ACHN (cell line): ENCODE measurements around the gene KDM5B.

Experiments used
- DNase-seq: peaks from one replicate; pipeline ENCODE4 v3.0.0-alpha.2; 2015
- in situ Hi-C: cut with HindIII; loops from 2 replicates; pipeline ENCODE4 v1.10.0; 2017; ENCODE audit warnings: low sequenced_read_pairs, low pct_ligation_motif_present, low pct_unique_long_range_greater_than_20kb

KDM5B gene

DNA sequence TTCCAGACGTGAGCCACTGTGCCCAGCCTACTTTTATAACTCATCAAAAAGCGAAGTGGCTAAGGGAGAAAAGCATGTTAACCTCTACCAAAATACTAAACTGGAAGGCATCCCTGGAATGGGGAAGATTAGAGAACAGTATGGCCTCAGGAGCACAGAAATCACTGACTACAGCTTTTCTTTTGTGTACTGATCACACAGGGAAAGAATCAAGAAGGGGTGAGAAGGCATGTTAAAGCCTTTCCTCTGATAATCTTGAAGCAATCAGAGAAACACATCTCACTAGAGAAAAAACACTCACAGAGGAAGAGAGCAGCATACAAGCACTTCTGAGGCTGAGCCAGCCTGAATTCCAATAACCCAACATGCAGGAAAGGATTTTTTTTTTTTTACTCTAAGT, 13.2 kb upstream of the KDM5B start:
- in situ Hi-C loops: no loop called here
- DNase-seq: no peak

- in situ Hi-C loops: no loop called here
- DNase-seq: no peak
Measured at GRCh38 chr1:202818819-202819218, 10.6 kb upstream of the KDM5B start.

- in situ Hi-C loops: no loop called here
- no peak for DNase-seq
Measured at GRCh38 chr1:202815120-202815519, 6.9 kb upstream of the KDM5B start.

DNA sequence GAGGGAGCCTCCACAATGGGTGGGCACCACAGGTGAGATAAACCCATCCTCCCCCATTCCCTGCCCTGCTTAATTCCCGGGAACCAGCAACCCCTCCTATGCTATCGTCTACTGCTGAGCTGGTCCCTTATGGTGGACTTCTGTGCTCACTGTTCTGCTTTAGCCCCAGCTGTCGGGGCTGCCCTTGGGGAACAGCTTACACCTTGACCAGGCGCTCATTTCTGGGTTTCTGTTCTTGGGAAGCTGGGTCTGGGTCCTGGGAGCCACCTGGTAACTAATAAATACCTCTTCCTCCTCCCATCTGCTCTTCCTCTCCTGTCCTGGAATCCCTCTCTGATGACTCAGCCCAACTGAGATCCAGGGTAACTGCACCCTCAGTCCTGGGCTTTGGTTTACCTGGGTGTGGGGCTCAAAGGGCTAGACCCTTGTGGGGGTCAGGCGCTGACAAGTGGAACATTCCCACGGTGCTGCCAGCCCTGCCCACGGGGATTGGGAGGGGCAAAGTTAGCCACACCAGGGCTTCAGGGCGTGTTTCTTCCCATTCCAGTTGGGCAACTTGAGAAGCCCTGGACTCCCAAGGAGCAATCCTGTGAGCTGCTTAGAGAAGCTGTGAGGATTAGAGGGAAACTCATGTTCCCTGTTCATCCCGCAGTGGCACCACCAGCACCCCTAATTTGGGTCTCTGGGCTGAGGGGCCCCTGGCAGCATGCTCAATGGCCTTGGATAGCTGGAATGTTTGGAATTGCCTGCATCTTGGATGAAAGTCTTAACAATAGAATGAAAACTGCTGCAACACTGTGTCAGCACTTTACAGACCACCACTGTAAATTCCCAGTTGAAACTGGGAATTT, 4.2 kb upstream of the KDM5B start:
- in situ Hi-C loops: no loop called here
- no peak for DNase-seq

DNA sequence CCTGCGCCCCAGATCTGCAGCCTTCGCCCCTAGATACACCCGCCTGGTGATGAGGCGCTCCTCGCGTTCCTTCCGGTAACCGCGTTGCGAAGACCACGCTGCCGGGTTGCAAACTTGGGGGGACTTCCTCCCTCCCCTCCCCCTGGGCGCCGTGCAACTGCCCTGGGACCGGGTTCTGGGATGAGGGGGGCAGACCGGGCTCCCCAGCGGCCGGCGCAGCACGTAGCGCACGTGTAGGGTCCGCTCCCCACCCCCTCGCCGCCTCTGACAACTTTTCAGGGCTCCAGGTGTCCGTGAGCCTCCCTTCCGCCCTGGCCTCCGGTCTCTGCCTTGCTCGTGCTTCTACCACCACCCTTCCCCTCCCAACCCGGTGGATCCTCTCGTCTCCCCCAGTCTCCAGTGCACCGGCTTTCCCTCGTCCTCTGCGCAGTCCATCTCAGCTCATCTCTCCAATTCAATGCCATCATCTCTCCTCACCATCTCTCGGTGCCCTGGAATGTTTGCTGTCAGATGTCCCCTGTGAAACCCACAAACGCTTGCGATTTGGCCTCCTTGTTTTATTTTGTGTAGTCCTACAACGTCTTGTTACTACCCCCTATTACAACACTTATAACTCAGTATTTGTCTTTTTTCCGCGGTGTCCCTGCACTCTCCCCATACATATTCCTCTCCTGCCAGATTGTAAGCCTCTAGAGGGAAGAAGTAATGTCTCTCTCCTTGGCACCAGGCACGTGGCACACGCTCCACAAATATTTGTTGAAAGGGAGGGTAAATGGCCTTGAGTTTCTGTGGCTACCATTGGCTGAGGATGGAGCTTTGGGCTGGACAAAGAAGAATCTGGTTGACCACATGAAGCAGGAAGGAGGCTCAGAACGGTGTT, 3.3 kb upstream of the KDM5B start:
- in situ Hi-C loops: no loop called here
- no peak for DNase-seq

DNA sequence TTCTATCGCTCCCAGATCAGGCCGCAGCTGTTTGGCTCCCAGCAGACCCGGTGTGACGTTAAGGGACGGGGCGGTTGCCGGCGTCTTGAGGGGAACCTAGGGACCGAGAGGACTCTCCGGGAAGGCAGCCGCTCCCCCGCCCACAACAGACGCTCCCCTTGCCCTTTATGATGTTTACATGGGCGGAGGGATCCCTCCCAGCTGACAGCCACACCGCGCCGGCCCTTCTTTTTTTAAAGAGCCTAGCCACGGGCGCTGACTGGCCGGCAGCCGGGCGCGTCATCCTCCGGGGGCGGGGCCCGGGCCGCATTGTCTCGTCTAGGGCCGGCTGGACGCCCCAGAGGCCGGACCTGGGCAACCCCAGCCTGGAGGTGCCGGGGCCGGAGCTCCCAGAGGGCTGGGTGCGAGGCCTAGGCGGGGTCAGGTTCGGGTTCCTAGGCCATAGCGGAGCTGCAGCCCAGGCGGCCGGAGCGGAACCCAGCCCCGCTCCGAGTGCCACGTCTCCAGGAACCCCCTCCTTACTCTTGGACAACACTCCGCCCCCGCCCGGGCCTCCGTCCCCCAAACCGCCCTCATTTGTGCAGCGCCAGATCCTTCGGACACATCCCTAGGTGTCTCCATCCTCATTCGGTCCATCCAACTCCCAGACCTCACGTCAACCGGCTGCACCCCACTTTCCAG, 2.5 kb upstream of the KDM5B start, which contains the start of gene PCAT6:
Gene PCAT6, plus strand, starts transcription at position 340 of the 681 bp plus-strand sequence.
- peak; percentile 96 for DNase-seq

GRCh38 chr1:202810193-202810614, 2.0 kb upstream of the KDM5B start:
- no peak for DNase-seq
- in situ Hi-C loops: no loop called here

More for the DNA sequence above, 2.5 kb upstream of the KDM5B start, which contains the start of gene PCAT6:
- in situ Hi-C loops: no loop called here

DNA sequence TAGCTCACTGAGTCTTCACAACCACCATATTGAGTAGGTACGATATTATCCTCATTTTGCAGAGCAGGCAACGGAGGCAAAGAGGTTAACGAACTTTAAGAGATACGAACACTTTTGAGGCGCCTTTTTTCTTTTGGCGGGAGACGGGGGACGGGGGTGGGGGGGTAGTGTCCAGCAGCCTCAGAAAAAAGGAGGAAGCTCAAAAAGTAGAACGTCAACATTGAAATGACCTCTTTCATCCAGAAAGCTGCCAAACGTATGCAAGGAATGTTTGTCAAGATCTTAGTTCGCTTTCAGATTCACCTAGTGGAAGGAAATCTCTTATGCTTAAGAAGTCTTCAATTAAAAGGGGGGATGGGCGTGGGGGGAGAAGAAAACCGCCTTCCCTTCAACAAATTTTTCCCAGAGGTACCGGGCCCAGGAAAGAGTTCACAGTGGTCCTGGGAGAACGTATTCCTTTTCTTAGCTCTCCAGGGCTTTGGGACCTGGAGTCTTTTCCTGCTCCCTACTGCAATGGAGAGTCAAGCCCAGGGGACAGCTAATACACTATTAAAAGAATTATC, 1.5 kb upstream of the KDM5B start:
- in situ Hi-C loops: no loop called here
- DNase-seq: no peak

DNA sequence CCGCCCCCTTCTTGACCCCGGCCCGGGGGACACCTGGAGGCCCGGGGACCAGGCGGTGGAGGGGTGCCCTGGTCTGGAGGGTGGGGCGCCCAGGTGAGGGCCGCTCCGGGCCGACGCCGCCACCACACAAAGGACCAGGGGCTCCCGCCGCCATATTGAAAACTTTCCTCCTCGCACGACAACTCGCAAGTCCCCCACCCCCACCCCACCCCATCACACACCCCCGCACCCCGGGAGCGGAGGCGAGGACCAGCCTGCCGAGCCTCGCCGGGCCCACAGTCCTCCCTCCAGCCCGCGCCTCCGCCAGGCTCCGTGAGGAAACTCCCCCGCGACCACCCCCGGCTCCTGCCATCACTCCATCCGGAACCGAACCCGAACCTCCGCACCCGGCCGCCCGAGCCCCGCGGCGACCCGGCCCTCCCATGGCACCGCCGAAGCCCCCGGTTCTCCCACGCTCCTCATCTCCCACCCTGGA, 733 bp downstream of the KDM5B start:
- in situ Hi-C loops: no loop called here
- peak; percentile 55 for DNase-seq

GRCh38 chr1:202806845-202807450, 1.3 kb downstream of the KDM5B start:
- in situ Hi-C loops: no loop called here
- DNase-seq: peak; percentile 39

DNA sequence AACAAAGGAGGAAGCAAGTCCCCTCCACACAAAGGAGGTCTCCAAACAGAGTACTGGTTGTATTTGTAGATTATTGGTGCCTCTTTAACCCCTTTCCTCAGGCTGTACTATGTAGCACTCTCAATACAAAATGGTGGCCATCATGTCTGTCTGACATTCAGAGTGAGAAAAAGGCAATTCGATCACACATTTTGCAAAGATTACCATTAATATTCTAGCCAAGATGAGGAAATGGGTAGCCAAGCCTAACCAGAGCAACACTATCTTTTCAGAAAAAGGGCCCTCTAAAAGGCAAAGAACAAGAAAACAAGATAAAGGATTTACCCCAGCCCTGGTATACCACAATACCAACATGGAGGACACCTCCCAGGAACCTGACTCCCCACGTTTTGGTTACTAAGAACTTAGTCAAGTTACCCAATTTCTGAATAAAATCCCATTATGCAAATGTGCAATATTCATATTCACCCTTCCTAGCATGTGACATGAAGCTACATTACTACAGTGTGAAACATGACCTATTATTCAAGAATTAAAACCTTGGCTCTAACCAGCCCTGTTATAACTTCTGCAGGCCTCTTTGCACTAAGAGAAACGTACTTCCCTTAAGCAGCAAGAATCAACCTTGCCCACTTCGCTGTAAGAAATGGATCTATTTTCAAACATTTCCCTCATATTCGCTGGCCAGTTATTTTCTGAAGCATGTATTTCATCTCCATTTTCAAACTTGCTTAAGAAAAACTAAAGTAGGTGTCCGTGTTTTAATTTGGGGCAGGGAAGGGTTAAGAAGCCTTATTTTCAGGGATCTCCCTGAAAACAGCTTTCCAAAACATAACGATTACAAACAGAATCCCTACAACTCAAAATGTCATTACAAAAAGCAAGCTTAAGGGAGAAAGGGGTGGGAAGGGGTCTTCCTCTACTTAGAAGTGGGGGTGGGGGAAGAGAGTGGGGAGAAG, 2.1 kb downstream of the KDM5B start:
- in situ Hi-C loops: no loop called here
- DNase-seq: peak; percentile 16

DNA sequence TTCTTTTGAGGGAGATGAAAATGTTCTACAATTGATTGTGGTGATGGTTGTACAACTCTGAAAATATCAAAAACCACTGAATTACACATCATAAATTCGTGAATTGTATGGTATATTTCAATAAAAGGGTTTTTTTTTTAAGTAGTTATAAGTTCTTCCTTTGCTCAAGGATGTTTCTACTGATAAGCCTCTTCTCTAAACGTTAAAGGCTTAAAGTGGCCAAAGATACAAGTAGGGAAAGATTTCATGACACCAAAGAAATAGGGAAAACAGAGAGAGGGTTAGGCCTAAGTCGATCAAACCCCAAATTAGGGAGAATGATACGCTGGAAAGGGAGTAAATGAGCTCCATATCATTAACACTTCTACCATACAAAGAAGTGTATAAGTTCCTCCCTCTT, 4.1 kb downstream of the KDM5B start:
- no peak for DNase-seq
- in situ Hi-C loops: no loop called here

- DNase-seq: peak; percentile 27
- in situ Hi-C loops: no loop called here
Measured at GRCh38 chr1:202802998-202803932, 5.0 kb downstream of the KDM5B start.

- DNase-seq: no peak
- in situ Hi-C loops: no loop called here
Measured at GRCh38 chr1:202802034-202802433, 6.2 kb downstream of the KDM5B start.

DNA sequence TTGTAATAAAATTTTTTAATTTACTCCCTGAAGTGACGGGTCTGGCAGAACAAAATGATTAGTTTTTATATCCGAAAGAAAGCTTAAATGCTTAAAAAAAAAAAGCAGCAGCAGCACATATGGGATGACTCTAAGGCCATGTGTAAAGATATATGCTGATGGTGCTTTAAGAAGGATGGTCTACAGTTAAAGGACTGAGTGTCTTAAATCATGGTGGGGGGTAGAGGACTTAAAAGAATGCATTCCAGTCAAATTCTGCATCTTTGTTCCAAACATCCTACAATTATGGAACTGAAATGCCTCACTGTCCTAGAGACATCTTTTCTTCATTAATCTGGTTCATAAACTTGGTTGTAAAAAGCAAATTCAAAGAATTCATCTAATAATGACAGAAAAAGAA, 7.0 kb downstream of the KDM5B start:
- no peak for DNase-seq
- in situ Hi-C loops: no loop called here

DNA sequence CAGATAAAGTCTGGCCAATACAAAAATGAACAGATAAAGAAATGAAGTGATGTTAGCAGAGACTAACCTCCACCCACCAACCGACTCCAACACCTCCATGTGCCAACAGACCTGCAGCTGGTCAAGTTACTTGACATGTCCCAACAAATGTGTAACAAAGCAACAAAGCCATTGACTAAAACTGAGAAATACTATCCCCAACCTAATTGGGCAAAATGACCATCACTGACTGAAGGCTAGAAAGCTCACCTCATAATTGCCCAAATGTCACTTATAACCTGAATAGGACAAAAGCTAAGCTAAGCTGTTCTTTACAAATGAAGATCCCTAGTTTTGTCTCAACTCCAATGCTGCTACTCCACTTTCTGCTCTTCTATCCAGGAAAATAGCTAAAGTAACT, 7.5 kb downstream of the KDM5B start:
- in situ Hi-C loops: no loop called here
- DNase-seq: no peak
